GM19463 (cell line): ENCODE measurements around the gene MGAT1.
"Not testable (repeated sequence)": the region's sequence is repeated elsewhere in the genome, so short reads cannot be mapped to it uniquely, and the experiment has no call there.

Experiments
- ATAC-seq: cut with Tn5 transposase; IDR thresholded peaks from one replicate; pipeline ENCODE4 v1.9.1; 2021; ENCODE audit warnings: mild to moderate bottlenecking, moderate library complexity; ENCODE audit not compliant: unreplicated experiment

The MGAT1 gene

GRCh38 chr5:180786531-180787398 is 15.8 kb downstream of the MGAT1 start:
- ATAC-seq = no peak

- ATAC-seq = no peak
These were observed 16.8 kb downstream of the MGAT1 start for GRCh38 chr5:180785794-180786221.

- no peak for ATAC-seq
These were observed 17.4 kb downstream of the MGAT1 start for GRCh38 chr5:180785121-180785781.

GRCh38 chr5:180784497-180785097 is 18.0 kb downstream of the MGAT1 start:
- no peak for ATAC-seq

- ATAC-seq = no peak
These were observed 19.1 kb downstream of the MGAT1 start for GRCh38 chr5:180783340-180784052.

- ATAC-seq = no peak
These were observed 19.9 kb downstream of the MGAT1 start for GRCh38 chr5:180782748-180783147.

- not testable (repeated sequence) for ATAC-seq
These were observed 20.7 kb downstream of the MGAT1 start for GRCh38 chr5:180781900-180782326.

GRCh38 chr5:180779985-180780610 is 22.5 kb downstream of the MGAT1 start:
- no peak for ATAC-seq

GRCh38 chr5:180777475-180777874 is 25.1 kb downstream of the MGAT1 start:
- ATAC-seq = no peak

GRCh38 chr5:180776376-180776775 is 26.2 kb downstream of the MGAT1 start:
- no peak for ATAC-seq

- ATAC-seq = no peak
These were observed 27.0 kb downstream of the MGAT1 start for GRCh38 chr5:180775624-180776023.

- ATAC-seq = no peak
These were observed 30.8 kb downstream of the MGAT1 start for GRCh38 chr5:180771839-180772238.

GRCh38 chr5:180769821-180770220 is 32.8 kb downstream of the MGAT1 start:
- ATAC-seq = no peak

- ATAC-seq = no peak
These were observed 47.0 kb downstream of the MGAT1 start for GRCh38 chr5:180755601-180756000.

- ATAC-seq = no peak
These were observed 58.4 kb downstream of the MGAT1 start for GRCh38 chr5:180744253-180744652.

GRCh38 chr5:180742727-180743126 is 59.9 kb downstream of the MGAT1 start:
- ATAC-seq = no peak

GRCh38 chr5:180740953-180741352 is 61.7 kb downstream of the MGAT1 start:
- ATAC-seq = not testable (repeated sequence)

GRCh38 chr5:180739958-180740357 is 62.6 kb downstream of the MGAT1 start, which contains the start of gene OR2Y1:
Gene OR2Y1 (minus strand): TSS chr5:180740058. CDS start chr5:180740058, 0 bp downstream.
- ATAC-seq = no peak

GRCh38 chr5:180739271-180739670 is 63.3 kb downstream of the MGAT1 start:
- ATAC-seq = no peak

- no peak for ATAC-seq
These were observed 66.1 kb downstream of the MGAT1 start for GRCh38 chr5:180736536-180736935.
